ENCODE results near the gene POMZP3.
"Not testable (repeated sequence)": the region's sequence is repeated elsewhere in the genome, so short reads cannot be mapped to it uniquely, and the experiment has no call there.

DNA sequence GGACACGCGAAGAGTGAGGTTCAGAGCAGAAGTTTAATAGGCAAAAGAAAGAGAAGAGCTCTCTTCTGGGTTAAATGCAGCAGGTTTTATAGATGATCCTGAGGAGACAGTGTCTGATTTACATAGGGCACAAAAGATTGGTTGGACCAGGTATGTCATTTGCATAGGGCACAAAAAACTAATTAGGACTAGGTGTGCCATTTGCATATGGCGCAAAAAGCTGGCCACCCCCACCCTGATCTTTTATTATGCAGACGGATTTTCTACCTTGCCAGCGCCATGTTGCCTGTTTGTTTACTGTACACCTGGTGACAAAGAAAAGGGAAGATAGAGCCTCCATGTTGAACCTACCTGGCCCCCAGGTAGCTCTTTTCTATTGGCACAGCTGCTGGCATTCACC is 46.3 kb upstream of the POMZP3 start:
- not testable (repeated sequence) for TF ChIP-seq POLR2A (IDR thresholded peaks at IDR 0.05; ENCODE audit: low read depth, low read length); POLR2AphosphoS5 (IDR thresholded peaks at IDR 0.05; ENCODE audit: low read depth, low read length); TAF1 (IDR thresholded peaks at IDR 0.05; ENCODE audit: borderline replicate concordance, low read depth, low read length)

Data from GM12892 (cell line).